GM19023 (cell line): Measurements from ENCODE around the gene AURKAIP1.
"Not testable (repeated sequence)": the region's sequence is repeated elsewhere in the genome, so short reads cannot be mapped to it uniquely, and the experiment has no call there.

ENCODE experiments used
- ATAC-seq: cut with Tn5 transposase; IDR thresholded peaks from one replicate; pipeline ENCODE4 v1.9.1; 2021; ENCODE audit warnings: mild to moderate bottlenecking, moderate library complexity; ENCODE audit not compliant: unreplicated experiment

AURKAIP1 gene

DNA sequence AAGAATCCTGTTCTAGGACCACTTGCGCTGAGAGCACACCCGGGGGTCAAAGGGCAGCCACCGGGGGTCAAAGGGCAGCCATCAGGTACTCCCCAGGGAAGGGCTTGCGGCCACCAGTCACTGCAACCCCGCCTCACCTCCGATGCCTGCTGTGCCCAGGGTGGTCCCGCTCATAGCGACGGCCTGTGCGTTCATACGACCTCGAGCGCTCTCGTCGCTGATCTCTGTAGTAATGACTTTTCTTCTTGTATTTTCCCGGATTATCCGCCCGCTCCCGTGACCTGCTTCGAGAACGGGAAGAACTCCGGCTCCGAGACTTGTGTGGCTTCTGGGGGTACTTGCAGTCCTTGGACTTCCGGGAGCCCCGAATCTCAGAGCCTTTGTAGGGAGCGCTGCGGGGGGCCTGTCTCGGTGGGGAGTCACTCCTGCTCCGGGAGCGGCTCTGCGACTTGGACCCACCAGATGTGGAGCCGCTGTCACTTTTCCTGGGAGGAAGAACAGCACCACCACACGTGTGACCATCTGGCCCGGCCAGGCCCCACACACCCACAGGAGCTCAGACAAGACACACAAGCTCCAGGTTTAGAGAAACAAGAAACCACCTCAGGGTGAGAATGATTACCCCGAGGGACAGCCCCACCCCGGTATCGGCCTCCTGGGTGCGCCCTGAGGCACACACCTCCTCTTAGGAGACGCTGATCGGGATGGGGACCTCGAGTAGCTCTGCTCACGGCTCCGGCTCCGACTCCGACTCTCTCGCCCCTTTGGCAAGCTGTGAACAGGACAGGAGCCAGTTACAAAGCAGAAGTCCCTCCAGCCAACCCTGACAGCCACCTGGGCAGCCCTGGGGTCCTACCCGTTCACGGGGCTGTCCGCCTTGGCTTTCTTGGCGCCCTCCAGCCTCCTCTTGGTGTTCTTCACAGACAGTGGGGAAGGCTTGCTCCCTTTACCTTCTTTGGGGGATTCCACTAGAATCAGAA, 12.4 kb upstream of the AURKAIP1 start:
- ATAC-seq, result no peak

GRCh38 chr1:1385931-1386330, 10.9 kb upstream of the AURKAIP1 start:
- ATAC-seq, result no peak

DNA sequence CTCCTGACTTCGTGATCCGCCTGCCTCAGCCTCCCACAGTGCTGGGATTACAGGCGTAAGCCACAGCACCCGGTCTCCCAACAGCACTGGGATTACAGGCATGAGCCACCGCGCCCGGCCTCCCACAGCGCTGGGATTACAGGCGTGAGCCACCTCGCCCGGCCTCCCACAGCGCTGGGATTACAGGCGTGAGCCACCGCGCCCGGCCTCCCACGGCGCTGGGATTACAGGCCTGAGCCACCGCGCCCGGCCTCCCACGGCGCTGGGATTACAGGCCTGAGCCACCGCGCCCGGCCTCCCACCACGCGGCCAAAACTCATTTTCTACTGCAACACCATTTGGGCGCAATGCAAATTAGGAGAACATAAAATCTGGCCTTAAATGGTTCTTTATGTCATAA, 10.3 kb upstream of the AURKAIP1 start:
- ATAC-seq, result not testable (repeated sequence)

- ATAC-seq, result no peak
Measured at GRCh38 chr1:1381294-1381693, 6.3 kb upstream of the AURKAIP1 start.

- no peak for ATAC-seq
Measured at GRCh38 chr1:1380860-1381259, 5.9 kb upstream of the AURKAIP1 start.

DNA sequence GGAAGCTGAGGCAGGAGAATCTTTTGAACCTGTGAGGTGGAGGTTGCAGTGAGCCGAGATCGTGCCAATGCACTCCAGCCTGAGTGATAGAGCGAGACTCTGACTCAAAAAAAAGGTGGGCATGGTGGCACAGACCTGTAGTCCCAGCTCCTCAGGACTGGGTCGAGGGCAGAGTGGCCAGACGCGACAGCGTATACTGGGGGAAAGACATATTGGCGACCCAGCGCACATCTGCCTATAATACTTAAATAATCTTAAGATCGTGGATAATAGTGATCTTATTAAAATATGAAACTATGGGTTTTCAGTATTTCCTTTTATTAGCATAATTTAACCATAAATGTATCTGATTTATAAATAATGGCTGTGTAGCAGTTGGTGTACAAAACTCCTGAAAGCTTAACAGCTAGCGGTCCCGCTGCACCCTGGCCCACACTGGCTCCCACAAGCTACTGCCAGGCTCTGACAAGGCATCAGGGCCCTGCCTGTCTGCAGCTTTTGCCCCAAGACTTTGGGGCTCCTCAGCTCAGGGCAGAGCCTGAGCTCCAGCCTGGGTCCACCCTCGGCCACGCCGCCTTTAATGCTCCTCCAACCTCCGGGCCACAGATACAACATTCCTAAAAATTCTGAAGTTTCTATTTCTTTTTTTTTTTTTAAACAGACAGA, 2.7 kb upstream of the AURKAIP1 start:
- ATAC-seq, result no peak

DNA sequence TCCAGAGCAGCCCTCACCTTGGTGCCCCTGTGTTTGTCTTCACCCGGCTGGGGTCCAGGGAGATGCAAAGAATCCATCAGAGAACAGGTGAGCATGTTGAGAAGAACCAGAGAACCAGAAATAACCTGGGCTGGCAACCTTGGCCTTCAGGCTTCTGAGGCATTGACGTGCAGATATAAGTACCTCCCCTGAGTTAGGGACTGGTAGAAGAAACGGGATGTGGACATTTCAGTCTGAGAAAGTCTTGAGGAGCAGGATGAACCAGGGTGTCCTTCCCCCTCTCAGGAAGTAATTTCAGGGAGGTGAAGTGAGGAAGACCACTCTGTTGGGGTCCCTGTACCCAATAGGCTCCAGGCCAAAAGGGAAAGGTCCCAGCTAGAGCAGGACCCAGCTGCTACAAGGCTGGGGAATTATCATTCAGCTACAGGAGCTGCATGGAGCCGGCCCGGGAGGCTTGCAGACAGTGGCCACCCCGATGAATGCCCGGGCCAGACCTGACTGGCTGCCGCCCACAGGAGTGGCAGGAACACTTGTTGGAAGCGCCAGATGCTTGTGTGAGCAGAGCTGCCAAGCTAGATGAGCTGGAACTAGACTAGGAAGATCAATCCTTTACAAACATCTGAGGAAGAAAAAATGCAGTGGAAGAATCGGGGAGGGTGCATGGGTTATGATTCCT, 1.7 kb upstream of the AURKAIP1 start:
- ATAC-seq, result no peak

GRCh38 chr1:1374589-1374928, 448 bp downstream of the AURKAIP1 start:
- peak; percentile 2 for ATAC-seq

GRCh38 chr1:1373815-1374588, 1.0 kb downstream of the AURKAIP1 start:
- no peak for ATAC-seq

- ATAC-seq, result no peak
Measured at GRCh38 chr1:1373051-1373814, 1.8 kb downstream of the AURKAIP1 start.

DNA sequence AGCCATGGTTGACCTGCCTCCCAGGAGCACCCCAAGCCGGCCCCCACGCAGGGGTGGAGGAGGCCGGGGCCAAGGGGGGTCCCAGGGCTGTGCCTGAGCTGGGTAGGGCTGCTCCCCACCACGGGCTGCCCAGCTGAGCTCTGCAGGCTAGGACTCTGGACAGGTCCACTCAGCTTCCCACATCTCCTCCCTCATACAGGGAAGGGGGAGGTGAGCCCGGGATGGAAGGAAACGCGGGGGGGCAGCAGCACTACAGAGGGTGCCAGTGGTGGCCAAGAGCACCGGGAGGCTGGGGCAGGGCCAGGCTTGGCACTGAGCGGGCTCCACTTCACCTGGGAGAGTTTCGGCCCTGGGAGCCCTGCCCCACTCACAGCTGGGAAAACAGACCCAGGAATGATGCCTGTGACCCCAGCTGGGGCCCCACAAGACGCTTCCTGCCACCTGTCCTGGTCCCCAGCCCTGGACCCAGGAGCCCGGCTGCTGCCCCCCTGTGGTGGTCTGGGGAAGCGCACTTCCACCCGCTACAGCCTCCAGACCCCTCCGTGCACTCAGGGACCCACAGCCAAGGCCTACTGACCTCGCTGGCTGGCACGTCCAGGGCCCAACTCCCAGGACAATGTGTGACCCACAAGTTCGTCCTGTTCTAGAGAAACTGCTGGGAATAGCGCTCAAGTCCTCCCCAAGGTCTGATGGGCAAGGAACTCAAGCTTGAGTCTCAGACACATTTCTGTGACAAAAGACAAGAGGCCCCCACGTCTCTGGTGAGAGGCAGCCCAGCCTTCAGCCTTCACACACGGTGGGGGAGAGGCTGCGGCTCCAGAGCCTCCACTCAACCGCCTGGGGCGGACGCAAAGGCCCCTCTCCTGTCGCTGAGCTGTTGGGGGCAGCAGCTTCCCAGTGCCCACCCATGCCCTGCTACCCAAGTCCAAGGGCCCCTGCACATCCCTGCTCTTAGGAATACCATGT, 3.0 kb downstream of the AURKAIP1 start:
- ATAC-seq, result no peak

- no peak for ATAC-seq
Measured at GRCh38 chr1:1371364-1371745, 3.7 kb downstream of the AURKAIP1 start.

GRCh38 chr1:1370771-1371300, 4.2 kb downstream of the AURKAIP1 start:
- no peak for ATAC-seq

- ATAC-seq, result not testable (repeated sequence)
Measured at GRCh38 chr1:1370094-1370493, 4.9 kb downstream of the AURKAIP1 start.

- no peak for ATAC-seq
Measured at GRCh38 chr1:1367315-1367714, 7.7 kb downstream of the AURKAIP1 start.

DNA sequence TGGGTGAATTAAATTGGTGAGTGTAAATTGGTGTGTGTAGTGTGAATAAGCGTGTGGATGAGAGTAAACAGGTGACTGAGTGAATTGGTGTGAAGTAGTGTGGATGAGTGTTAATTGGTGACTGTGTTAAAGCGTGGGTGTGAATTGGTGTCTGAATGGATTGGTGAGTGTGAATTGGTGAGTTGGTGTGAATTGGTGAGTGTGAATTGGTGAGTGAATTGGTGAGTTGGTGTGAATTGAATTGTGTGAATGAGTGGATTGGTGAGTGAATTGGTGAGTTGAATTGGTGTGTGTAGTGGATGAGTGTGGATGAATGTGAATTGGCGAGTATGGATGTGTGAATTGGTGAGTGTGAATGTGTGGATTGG, 8.3 kb downstream of the AURKAIP1 start:
- no peak for ATAC-seq

GRCh38 chr1:1365875-1366698, 8.9 kb downstream of the AURKAIP1 start:
- no peak for ATAC-seq

DNA sequence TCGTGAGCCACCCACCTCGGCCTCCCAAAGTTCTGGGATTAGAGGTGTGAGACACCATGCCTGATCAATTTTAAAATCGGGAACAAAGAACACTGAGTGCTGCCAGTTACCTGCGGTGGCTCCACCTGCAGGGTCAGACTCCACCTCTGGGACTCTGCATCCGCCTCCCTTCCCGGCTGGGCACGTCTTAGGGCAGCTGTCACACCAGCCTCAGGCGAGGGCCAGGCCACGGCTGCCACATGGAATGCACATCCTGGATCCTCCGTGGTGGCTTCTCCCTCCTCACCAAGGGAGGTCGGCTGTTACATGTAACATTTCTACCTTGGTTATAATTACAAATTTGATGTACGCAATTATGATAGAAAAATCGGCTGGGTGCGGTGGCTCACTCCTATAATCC, 10.7 kb downstream of the AURKAIP1 start:
- no peak for ATAC-seq
